GM12878 (cell line): Measurements from ENCODE around the gene MYBPC2. TPM values are rescaled to one million over a fixed set of nuclear protein-coding genes. Genes with fewer than 3 reads are reported as not detected.

Experiments used
- ATF7 ChIP-seq: fragments of 450-650 bp; IDR thresholded peaks from 2 replicates; pipeline ENCODE4 v1.6.1; 2016; ENCODE audit warnings: low read depth, mild to moderate bottlenecking
- CBX5 ChIP-seq: sonication (generic); IDR thresholded peaks from 2 replicates; pipeline ENCODE4 v1.6.1; 2016; ENCODE audit warnings: low read depth, moderate library complexity, mild to moderate bottlenecking, inconsistent platforms
- CHD1 ChIP-seq: IDR thresholded peaks from 2 replicates; pipeline ENCODE4 v1.6.1; 2012; ENCODE audit warnings: low read depth, low read length, improper control_type of control experiment
- CUX1 ChIP-seq: IDR thresholded peaks from 2 replicates; pipeline ENCODE4 v1.6.1; 2012; ENCODE audit warnings: improper control_type of control experiment, low read depth, low read length; ENCODE audit not compliant: insufficient replicate concordance
- EGR1 ChIP-seq, 2 experiments: IDR thresholded peaks; 1 replicate in 1 of 2; 2 replicates in 1 of 2; pipeline ENCODE4 v1.6.1; 2011 to 2012; ENCODE audit warnings: low read depth in 2 of 2, low read length in 2 of 2, borderline replicate concordance in 1 of 2, mild to moderate bottlenecking in 1 of 2, moderate library complexity in 1 of 2
- ELK1 ChIP-seq: IDR thresholded peaks from 2 replicates; pipeline ENCODE4 v1.6.1; 2012; ENCODE audit warnings: low read depth, low read length, improper control_type of control experiment
- FOS ChIP-seq: IDR thresholded peaks from 3 replicates; pipeline ENCODE4 v1.6.1; 2011; ENCODE audit warnings: borderline replicate concordance; ENCODE audit not compliant: insufficient read length; ENCODE audit errors: extremely low read depth
- HCFC1 ChIP-seq: fragments of 150-350 bp; IDR thresholded peaks from 2 replicates; pipeline ENCODE4 v1.6.1; 2014; ENCODE audit warnings: low read length
- HDAC2 ChIP-seq: fragments of 200-600 bp; sonication (generic); IDR thresholded peaks from 2 replicates; pipeline ENCODE4 v1.6.1; 2017
- IKZF1 ChIP-seq: fragments of 450-650 bp; conservative IDR thresholded peaks from 2 replicates; pipeline ENCODE4 v1.6.1; 2017; ENCODE audit warnings: antibody characterized with exemption, mild to moderate bottlenecking
- JUNB ChIP-seq: IDR thresholded peaks from 2 replicates; pipeline ENCODE4 v1.6.1; 2016; ENCODE audit warnings: antibody characterized with exemption, mild to moderate bottlenecking
- KDM1A ChIP-seq: fragments of 200-600 bp; sonication (generic); IDR thresholded peaks from 2 replicates; pipeline ENCODE4 v1.6.1; 2016; ENCODE audit warnings: borderline replicate concordance
- MEF2B ChIP-seq: fragments of 450-650 bp; IDR thresholded peaks from 2 replicates; pipeline ENCODE4 v1.6.1; 2018; ENCODE audit warnings: mild to moderate bottlenecking, moderate library complexity; ENCODE audit not compliant: partially characterized antibody, poor library complexity, severe bottlenecking
- NFYB ChIP-seq: IDR thresholded peaks from 2 replicates; pipeline ENCODE4 v1.6.1; 2011; ENCODE audit warnings: low read depth, mild to moderate bottlenecking, low read length, improper control_type of control experiment, moderate library complexity; ENCODE audit not compliant: insufficient read depth
- NR2F1 ChIP-seq: fragments of 450-650 bp; conservative IDR thresholded peaks from 2 replicates; pipeline ENCODE4 v1.6.1; 2017; ENCODE audit warnings: mild to moderate bottlenecking
- NRF1 ChIP-seq: conservative IDR thresholded peaks from 2 replicates; pipeline ENCODE4 v1.6.1; 2011; ENCODE audit warnings: mild to moderate bottlenecking, low read depth, low read length, improper control_type of control experiment
- PBX3 ChIP-seq: IDR thresholded peaks from 2 replicates; pipeline ENCODE4 v1.6.1; 2011; ENCODE audit warnings: mild to moderate bottlenecking, low read depth, low read length, moderate library complexity; ENCODE audit not compliant: insufficient replicate concordance
- RUNX3 ChIP-seq: IDR thresholded peaks from 2 replicates; pipeline ENCODE4 v1.6.1; 2012; ENCODE audit warnings: low read length, inconsistent platforms
- SREBF1 ChIP-seq: IDR thresholded peaks from 2 replicates; pipeline ENCODE4 v1.6.1; 2012; ENCODE audit warnings: mild to moderate bottlenecking, low read length
- SRF ChIP-seq, 2 experiments: IDR thresholded peaks; 2 replicates each; pipeline ENCODE4 v1.6.1; 2011; ENCODE audit warnings: low read depth in 2 of 2, low read length in 2 of 2, mild to moderate bottlenecking in 1 of 2, moderate library complexity in 1 of 2
- SUZ12 ChIP-seq: fragments of 200-600 bp; sonication (generic); IDR thresholded peaks from one replicate; pipeline ENCODE4 v1.6.1; 2018; ENCODE audit warnings: antibody characterized with exemption, mild to moderate bottlenecking; ENCODE audit not compliant: unreplicated experiment
- TAF1 ChIP-seq: IDR thresholded peaks from 2 replicates; pipeline ENCODE4 v1.6.1; 2011; ENCODE audit warnings: mild to moderate bottlenecking, low read depth, low read length, borderline replicate concordance
- TARDBP ChIP-seq: IDR thresholded peaks from 2 replicates; pipeline ENCODE4 v1.6.1; 2016; ENCODE audit warnings: borderline replicate concordance
- YY1 ChIP-seq: IDR thresholded peaks from 2 replicates; pipeline ENCODE4 v1.6.1; 2011; ENCODE audit warnings: low read depth, mild to moderate bottlenecking, low read length
- ZNF207 ChIP-seq: fragments of 450-650 bp; IDR thresholded peaks from 2 replicates; pipeline ENCODE4 v1.6.1; 2014; ENCODE audit warnings: antibody characterized with exemption, mild to moderate bottlenecking, borderline replicate concordance
- polyA plus RNA-seq, 11 experiments: library from polyadenylated mRNA; depleted of rRNA in 4 of 11; unstranded in 6 of 11; stranded (reverse) in 5 of 11; fragments of >200 nt; fragmentation: Nextera tagmentation in 4 of 11; fragmentation: Illumina TruSeq in 1 of 11; extraction: Ambion mirVana in 4 of 11; extraction: Trizol in 1 of 11; gene quantifications; 1 replicate in 1 of 11; 2 replicates in 10 of 11; pipeline versions ENCODE4 v1.2.1 to v1.2.3, GENCODE V29; 2011 to 2016; ENCODE audit warnings: inconsistent platforms in 2 of 11, missing spikeins in 2 of 11, low read depth in 1 of 11
- total RNA-seq, 4 experiments: library from RNA; depleted of rRNA in 3 of 4; stranded (reverse); fragments of >200 nt in 3 of 4; fragmentation: Illumina TruSeq in 1 of 4; extraction: Trizol in 1 of 4; gene quantifications; 2 replicates each; pipeline versions ENCODE4 v1.2.1 to v1.2.3, GENCODE V29; 2013 to 2021

The MYBPC2 gene
- total and polyA plus RNA-seq, 10 of the 15 experiments (the other 5 are each of a cell fraction or from before 2014, with no cell fraction given): 0.09 to 2.6 (median 0.61) TPM

- TF ChIP-seq KDM1A: no peak
- TF ChIP-seq NRF1: peak; percentile 99
- TF ChIP-seq YY1: peak; percentile 96
- TF ChIP-seq CHD1: no peak
- no peak for TF ChIP-seq PBX3
- TF ChIP-seq CBX5: no peak
- TF ChIP-seq TARDBP: no peak
- peak; percentile 100 for TF ChIP-seq IKZF1
- TF ChIP-seq EGR1 (IDR thresholded peaks at IDR 0.05; ENCODE audit: borderline replicate concordance in 1 of 2, low read depth in 2 of 2, low read length in 2 of 2): peak in 1 of 2 experiments; percentile 44; a peak in 1 of 3 replicates
- no peak for TF ChIP-seq ZNF207
- TF ChIP-seq NFYB: no peak
- 0 out of 2 replicates have a peak, but pooled peaks have one; percentile 40 for TF ChIP-seq NR2F1
- TF ChIP-seq ELK1: no peak
- no peak for TF ChIP-seq HDAC2
- no peak; the same call in 1 of the 2 replicates for TF ChIP-seq HCFC1
- TF ChIP-seq RUNX3: no peak
- TF ChIP-seq SUZ12: no peak
- TF ChIP-seq ATF7: peak; percentile 99
- no peak for TF ChIP-seq JUNB
- TF ChIP-seq MEF2B: no peak
- no peak for TF ChIP-seq FOS
- TF ChIP-seq SRF (IDR thresholded peaks at IDR 0.05; ENCODE audit: low read depth in 2 of 2, low read length in 2 of 2): no peak
- peak; percentile 92 for TF ChIP-seq TAF1
- no peak for TF ChIP-seq SREBF1
- no peak for TF ChIP-seq CUX1
Measured at GRCh38 chr19:50476224-50476906, 43.7 kb downstream of the MYBPC2 start, which contains the start of the genes EMC10 and GARIN5A (continued).
